Endothelial cell of umbilical vein (primary cell): ENCODE results near the gene FAM72C. TPM values are rescaled to one million over a fixed set of nuclear protein-coding genes. Genes with fewer than 3 reads are reported as not detected.
"Not testable (repeated sequence)": the region's sequence is repeated elsewhere in the genome, so short reads cannot be mapped to it uniquely, and the experiment has no call there.

Experiments
- Bru-seq: library from RNA; stranded (reverse); fragments of 400-500 nt; gene quantifications from one replicate; lab custom pipeline; 2021; lab: Mats Ljungman, UMichigan
- BruChase-seq, 2 experiments: library from RNA; stranded (reverse); fragments of 400-500 nt; gene quantifications; one replicate each; lab custom pipeline; 2021; lab: Mats Ljungman, UMichigan
- BruUV-seq: library from RNA; stranded (reverse); fragments of 400-500 nt; replicated peaks from 2 replicates; lab custom pipeline; 2021; lab: Mats Ljungman, UMichigan
- CTCF ChIA-PET: fragments of 300-600, 350-600 bp; sonication (Branson Sonifier 250); formaldehyde crosslinking; loops from one replicate; lab custom pipeline; 2021; ENCODE audit warnings: antibody characterized with exemption, inconsistent platforms; lab: Charles Lee
- POLR2A ChIA-PET: fragments of 300-600, 350-600 bp; sonication (Branson Sonifier 250); formaldehyde crosslinking; loops from one replicate; lab custom pipeline; 2021; ENCODE audit warnings: antibody characterized with exemption, inconsistent platforms; lab: Charles Lee
- DNase-seq: peaks from one replicate; pipeline ENCODE4 v3.0.0-alpha.2; 2011; ENCODE audit warnings: low read depth, low spot score
- FAIRE-seq: peaks from 2 replicates; lab custom pipeline; 2011; peaks lifted over from hg19 to GRCh38; lab: Jason Lieb, UNC
- H2AFZ ChIP-seq: 2 replicates; pipeline ENCODE4 v1.6.0; 2012; ENCODE audit warnings: low read depth, low read length, control low read depth, inconsistent platforms
- H3K27ac ChIP-seq: 2 replicates; pipeline ENCODE4 v1.5.1; 2011; ENCODE audit warnings: low read depth, mild to moderate bottlenecking, control low read depth, low read length, moderate library complexity; ENCODE audit not compliant: insufficient read depth
- H3K27me3 ChIP-seq, 2 experiments: 2 replicates each; pipeline versions ENCODE4 v1.6.0 to v1.6.1; 2011; ENCODE audit warnings: low read length in 2 of 2, mixed read lengths in 1 of 2; ENCODE audit not compliant: control insufficient read depth in 2 of 2, insufficient read depth in 2 of 2
- H3K36me3 ChIP-seq, 2 experiments: 2 replicates in 1 of 2; 3 replicates in 1 of 2; pipeline ENCODE4 v1.5.1; 2011; ENCODE audit warnings: low read length in 2 of 2, mild to moderate bottlenecking in 1 of 2, moderate library complexity in 1 of 2; ENCODE audit not compliant: control insufficient read depth in 2 of 2, insufficient read depth in 2 of 2; ENCODE audit errors: extremely low read depth in 1 of 2
- H3K4me1 ChIP-seq: 3 replicates; pipeline ENCODE4 v1.5.1; 2011; ENCODE audit warnings: mild to moderate bottlenecking, low read length; ENCODE audit not compliant: control insufficient read depth, insufficient read depth; ENCODE audit errors: extremely low read depth
- H3K4me2 ChIP-seq: 2 replicates; pipeline ENCODE4 v1.6.1; 2011; ENCODE audit warnings: low read length, control low read depth, mixed read lengths; ENCODE audit not compliant: insufficient read depth
- H3K4me3 ChIP-seq, 3 experiments: fragments of 200-600 bp in 1 of 3; sonication (generic), shearing (Covaris generic) in 1 of 3; replicated peaks in 1 of 3; 2 replicates each; pipeline ENCODE4 v1.5.1; 2011 to 2016; ENCODE audit warnings: control low read depth in 3 of 3, low read length in 3 of 3, mild to moderate bottlenecking in 2 of 3, inconsistent platforms in 1 of 3, low read depth in 1 of 3, moderate library complexity in 1 of 3; ENCODE audit not compliant: insufficient read depth in 1 of 3
- H3K79me2 ChIP-seq: 2 replicates; pipeline ENCODE4 v1.6.0; 2012; ENCODE audit warnings: low read length, inconsistent platforms; ENCODE audit not compliant: control insufficient read depth, insufficient read depth
- H3K9ac ChIP-seq: replicated peaks from 2 replicates; pipeline ENCODE3; 2011; ENCODE audit warnings: low read length, control low read depth; ENCODE audit not compliant: insufficient read depth; ENCODE audit errors: extremely low read depth
- H3K9me1 ChIP-seq: replicated peaks from 3 replicates; pipeline ENCODE4 v1.6.0; 2011; ENCODE audit warnings: mild to moderate bottlenecking, low read length; ENCODE audit not compliant: control insufficient read depth, insufficient read depth; ENCODE audit errors: extremely low read depth
- H3K9me3 ChIP-seq: replicated peaks from 2 replicates; pipeline ENCODE4 v1.5.1; 2012; ENCODE audit warnings: low read length, inconsistent platforms; ENCODE audit not compliant: control insufficient read depth, insufficient read depth
- H4K20me1 ChIP-seq: replicated peaks from 2 replicates; pipeline ENCODE3; 2011; ENCODE audit warnings: mild to moderate bottlenecking, low read length; ENCODE audit not compliant: control insufficient read depth, insufficient read depth; ENCODE audit errors: extremely low read depth
- dilution Hi-C: fragments of 300-500 bp; cut with MboI; formaldehyde crosslinking; loops from one replicate; pipeline ENCODE4 v1.15.0; 2019; ENCODE audit warnings: low sequenced_read_pairs; ENCODE audit not compliant: extremely low pct_ligation_motif_present
- intact Hi-C: fragments of 100-400 bp; cut with micrococcal nuclease; formaldehyde crosslinking; loops from one replicate; pipeline ENCODE4 v1.10.0; 2022
- long read RNA-seq: library from polyadenylated mRNA; stranded (forward); transcript quantifications from one replicate; pipeline ENCODE4 v2.0.0, GENCODE V29; 2021
- polyA minus RNA-seq, 3 experiments: library from RNA; depleted of rRNA, polyadenylated mRNA; stranded (reverse); fragments of >200 nt; gene quantifications; 1 replicate in 1 of 3; 2 replicates in 2 of 3; pipeline ENCODE4 v1.2.3, GENCODE V29; 2011
- polyA plus RNA-seq, 4 experiments: library from polyadenylated mRNA; depleted of rRNA in 3 of 4; stranded (reverse) in 3 of 4; unstranded in 1 of 4; fragments of >200 nt; gene quantifications; 2 replicates each; pipeline versions ENCODE4 v1.2.1 to v1.2.3, GENCODE V29; 2011 to 2012; ENCODE audit warnings: missing spikeins in 1 of 4
- total RNA-seq: library from RNA; stranded (reverse); gene quantifications from 2 replicates; pipeline ENCODE4 v1.2.3, GENCODE V29; 2021

Gene FAM72C
- total RNA-seq (2.8 and 3.6 TPM in 2 replicates), polyA plus RNA-seq (0.67 and 0.70 TPM in 2 replicates), polyA minus RNA-seq (0.19 and 0.29 TPM in 2 replicates), Bru-seq, nascent RNA (percentile 31 among the genes with signal in this experiment), BruChase-seq, experiment 1, labeled RNA remaining after a 6-hour chase (percentile 32 among the genes with signal in this experiment), BruChase-seq, experiment 2, labeled RNA remaining after a 2-hour chase (percentile 37 among the genes with signal in this experiment)
- polyA plus RNA-seq (2011; cell fraction: cytosol; rRNA removed), result 1.2 and 1.4 TPM in 2 replicates
- 0.95 and 1.4 TPM in 2 replicates for polyA plus RNA-seq (2011; cell fraction: nucleus; rRNA removed)
- 0.71 and 2.0 TPM in 2 replicates for polyA plus RNA-seq (2012)
- 2.6 TPM for polyA minus RNA-seq (2011; cell fraction: cytosol; rRNA and poly(A)+ RNA removed)
- 0.87 TPM in 1 of 2 replicates, not detected in the other for polyA minus RNA-seq (2011; cell fraction: nucleus; rRNA and poly(A)+ RNA removed)
- long read RNA-seq, partial matches to known transcripts, result 0 of 5 reads
- long read RNA-seq, other reads (novel, unspliced or antisense), result 1 of 5 reads

DNA sequence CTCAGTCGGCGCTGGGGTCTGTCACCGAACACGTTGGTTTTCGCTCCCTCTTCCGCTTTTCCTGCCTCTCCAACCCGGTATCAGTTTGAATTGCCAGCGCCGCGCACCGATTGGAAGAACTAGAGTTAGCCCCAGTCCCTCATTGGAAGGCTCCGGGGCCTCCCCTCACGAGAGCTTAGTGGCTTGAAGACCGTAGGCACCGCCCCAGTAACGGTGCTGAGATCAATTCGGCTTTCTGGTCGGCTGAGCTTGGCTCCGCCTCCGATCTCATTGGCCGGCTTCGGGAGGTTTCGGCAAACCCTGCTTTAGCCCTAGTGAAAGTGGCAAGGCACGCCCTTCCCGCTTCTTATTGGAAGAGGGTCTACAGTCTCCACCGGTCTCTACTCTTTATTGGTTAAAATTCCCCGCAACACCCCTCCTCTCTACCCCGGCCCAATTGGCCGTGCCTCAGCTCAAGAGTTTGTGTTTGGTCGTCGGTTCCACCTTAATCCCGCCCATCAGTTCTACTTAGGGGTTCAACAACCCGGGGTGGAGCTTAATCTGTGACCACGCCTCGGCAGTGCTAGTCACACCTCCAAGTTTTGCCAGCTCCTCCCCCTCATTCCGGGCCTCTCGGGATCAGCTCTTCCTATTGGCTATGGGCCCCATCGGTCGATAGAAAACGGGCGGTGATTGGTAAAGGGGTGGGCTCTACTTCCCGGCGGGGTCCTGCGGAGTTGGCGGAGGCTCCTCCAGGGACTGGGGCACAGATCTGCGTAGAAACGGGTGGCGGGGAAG is at the start of gene FAM72C:
FAM72C (minus strand) TSS at position 63 of the 777 bp plus-strand sequence. CDS start 845 bp downstream, outside the sequence.
- H2AFZ ChIP-seq, H3K4me3 ChIP-seq, H3K4me1 ChIP-seq, CTCF ChIA-PET, H3K9me1 ChIP-seq, H3K9me3 ChIP-seq, H3K27ac ChIP-seq, H4K20me1 ChIP-seq, BruUV-seq, H3K27me3 ChIP-seq, dilution Hi-C loops, H3K79me2 ChIP-seq, intact Hi-C loops, DNase-seq, H3K36me3 ChIP-seq, POLR2A ChIA-PET, H3K9ac ChIP-seq, FAIRE-seq, H3K4me2 ChIP-seq: not testable (repeated sequence)

DNA sequence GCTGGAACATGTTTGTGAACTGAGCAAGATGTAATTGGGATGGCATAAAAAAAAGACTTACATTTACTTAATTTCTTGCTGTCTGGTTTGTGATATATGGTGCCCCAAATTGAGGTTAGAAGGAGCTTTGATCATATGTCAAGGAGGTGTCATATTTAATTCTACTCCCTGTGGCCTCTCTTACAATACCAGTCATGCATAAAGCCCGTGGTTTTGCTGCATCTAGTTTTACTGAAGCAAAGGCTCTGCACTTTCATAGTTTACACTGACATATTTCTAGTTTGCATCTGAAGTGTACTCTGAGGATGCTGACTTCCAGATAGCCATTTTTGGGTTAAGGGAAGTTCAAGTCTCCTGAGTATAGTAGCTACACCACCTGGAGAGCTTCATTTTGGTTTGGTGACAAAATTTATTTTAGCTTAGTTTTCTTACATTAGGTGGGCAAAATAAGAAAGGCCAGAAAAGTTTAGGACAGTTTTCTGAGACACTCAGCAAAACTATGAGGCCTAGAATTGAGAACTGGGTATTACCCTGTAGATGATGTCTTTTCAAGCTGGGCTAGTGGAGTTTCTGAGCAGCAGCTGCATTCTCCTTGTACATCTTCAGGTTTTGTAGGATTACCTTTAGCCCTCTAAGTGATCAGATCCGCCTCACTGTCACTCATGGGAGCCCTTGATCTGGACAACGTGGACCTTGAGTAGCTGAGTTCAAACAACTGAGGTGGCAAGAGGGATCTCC is 48.4 kb upstream of the FAM72C start:
- H3K27me3 ChIP-seq, H3K79me2 ChIP-seq, H3K9me3 ChIP-seq, H4K20me1 ChIP-seq, DNase-seq, POLR2A ChIA-PET, H3K9ac ChIP-seq, FAIRE-seq, dilution Hi-C loops, H3K4me1 ChIP-seq, H3K4me2 ChIP-seq, H3K9me1 ChIP-seq, H3K36me3 ChIP-seq, CTCF ChIA-PET, H3K4me3 ChIP-seq, H2AFZ ChIP-seq, H3K27ac ChIP-seq, intact Hi-C loops: not testable (repeated sequence)
- BruUV-seq, result TSS peak; percentile 5

DNA sequence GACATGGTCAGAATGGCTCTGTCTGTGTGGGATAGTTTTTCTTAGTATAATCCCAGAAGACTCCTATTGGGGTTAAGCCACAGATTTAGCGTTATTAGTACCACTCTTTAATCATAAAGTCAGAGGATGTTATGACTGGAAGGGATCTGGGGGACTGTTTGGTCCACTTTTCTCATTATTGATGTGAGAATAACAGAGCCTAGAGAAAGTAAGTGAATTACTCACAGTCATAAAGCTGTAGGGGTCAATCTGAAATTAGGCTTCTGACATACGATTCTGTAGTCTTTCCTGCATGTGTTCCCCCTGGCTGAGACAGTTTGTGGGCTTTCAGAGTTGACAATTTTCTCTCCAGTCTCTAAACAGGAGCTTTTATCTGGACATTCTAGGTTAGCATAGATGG is 47.3 kb upstream of the FAM72C start:
- dilution Hi-C loops, H2AFZ ChIP-seq, DNase-seq, H3K4me2 ChIP-seq, POLR2A ChIA-PET, H3K4me1 ChIP-seq, H4K20me1 ChIP-seq, H3K79me2 ChIP-seq, H3K27me3 ChIP-seq, H3K4me3 ChIP-seq, H3K9ac ChIP-seq, H3K36me3 ChIP-seq, H3K27ac ChIP-seq, H3K9me3 ChIP-seq, CTCF ChIA-PET, H3K9me1 ChIP-seq, FAIRE-seq, BruUV-seq, intact Hi-C loops: not testable (repeated sequence)
